Sigmoid colon (tissue), 7 donors: ENCODE measurements around the gene FBXW5. TPM values are rescaled to one million over a fixed set of nuclear protein-coding genes. Genes with fewer than 3 reads are reported as not detected.

Source experiments
- DNase-seq: peaks from one replicate; pipeline ENCODE4 v3.0.0-alpha.2; 2019
- H3K27ac ChIP-seq, 4 donors: fragments of 200-600 bp; sonication (generic); one replicate each; pipeline ENCODE4 v1.5.1; 2016 to 2019; ENCODE audit warnings: mild to moderate bottlenecking in 1 of 4
- H3K27me3 ChIP-seq, 3 donors: fragments of 200-600 bp; sonication (generic); one replicate each; pipeline ENCODE4 v1.5.1; 2019; ENCODE audit warnings: mild to moderate bottlenecking in 1 of 3
- H3K36me3 ChIP-seq, 4 donors: fragments of 200-600 bp; sonication (generic); one replicate each; pipeline ENCODE4 v1.5.1; 2016 to 2019
- H3K4me1 ChIP-seq, 4 donors: fragments of 200-600 bp; sonication (generic); one replicate each; pipeline ENCODE4 v1.5.1; 2017 to 2019
- H3K4me3 ChIP-seq, 4 donors: fragments of 200-600 bp; sonication (generic); one replicate each; pipeline ENCODE4 v1.5.1; 2017 to 2019; ENCODE audit warnings: mild to moderate bottlenecking in 2 of 4, moderate library complexity in 1 of 4
- H3K9me3 ChIP-seq, 4 donors: fragments of 200-600 bp in 3 of 4; sonication (generic) in 3 of 4; one replicate each; pipeline versions ENCODE4 v1.5.1 to v1.6.1; 2013 to 2019
- EP300 ChIP-seq, 4 donors: sonication (generic); formaldehyde crosslinking; IDR thresholded peaks; one replicate each; pipeline ENCODE4 v1.6.1; 2017; ENCODE audit warnings: antibody characterized with exemption in 4 of 4
- POLR2A ChIP-seq, 2 donors: fragments of 450-650 bp; IDR thresholded peaks; one replicate each; pipeline ENCODE4 v1.6.1; 2016; ENCODE audit warnings: antibody characterized with exemption in 2 of 2, mild to moderate bottlenecking in 2 of 2, moderate library complexity in 2 of 2
- POLR2AphosphoS5 ChIP-seq, 4 donors: sonication (generic); formaldehyde crosslinking; IDR thresholded peaks; one replicate each; pipeline ENCODE4 v1.6.1; 2017; ENCODE audit warnings: antibody characterized with exemption in 4 of 4
- WGBS, 2 donors: extraction: QIAGEN DNeasy Blood & Tissue Kit; methylation state at CpG; one replicate each; pipeline ENCODE4 v1.1.7; 2013; 5-methylcytosine and 5-hydroxymethylcytosine counted together
- intact Hi-C: fragments of 100-400 bp; cut with DNase I; formaldehyde crosslinking; loops from one replicate; pipeline ENCODE4 v1.15.1; 2023
- polyA plus RNA-seq, 3 donors: library from polyadenylated mRNA; stranded (reverse); fragments of 200-250 nt; gene quantifications; one replicate each; pipeline ENCODE4 v1.2.3, GENCODE V29; 2013
- total RNA-seq, 4 donors: library from RNA; depleted of rRNA; stranded (reverse); fragments of >200 nt; gene quantifications; one replicate each; pipeline ENCODE4 v1.1.0, GENCODE V29; 2016
- TF ChIP-seq, protein P1 (sequence below), 4 experiments: fragments of 450-650 bp in 3 of 4; fragments of 200-600 bp in 1 of 4; IDR thresholded peaks; one replicate each; pipeline ENCODE4 v1.5.1; 2016 to 2019; ENCODE audit warnings: antibody characterized with exemption in 4 of 4, mild to moderate bottlenecking in 3 of 4, moderate library complexity in 2 of 4
- donor health status: healthy with polysubstance abuse.
- donor health status: Bipolar disorder and iron deficiency.
- donor health status: healthy.

The FBXW5 gene
- total and polyA plus RNA-seq, 7 donors: 147 to 202 (median 170) TPM

DNA sequence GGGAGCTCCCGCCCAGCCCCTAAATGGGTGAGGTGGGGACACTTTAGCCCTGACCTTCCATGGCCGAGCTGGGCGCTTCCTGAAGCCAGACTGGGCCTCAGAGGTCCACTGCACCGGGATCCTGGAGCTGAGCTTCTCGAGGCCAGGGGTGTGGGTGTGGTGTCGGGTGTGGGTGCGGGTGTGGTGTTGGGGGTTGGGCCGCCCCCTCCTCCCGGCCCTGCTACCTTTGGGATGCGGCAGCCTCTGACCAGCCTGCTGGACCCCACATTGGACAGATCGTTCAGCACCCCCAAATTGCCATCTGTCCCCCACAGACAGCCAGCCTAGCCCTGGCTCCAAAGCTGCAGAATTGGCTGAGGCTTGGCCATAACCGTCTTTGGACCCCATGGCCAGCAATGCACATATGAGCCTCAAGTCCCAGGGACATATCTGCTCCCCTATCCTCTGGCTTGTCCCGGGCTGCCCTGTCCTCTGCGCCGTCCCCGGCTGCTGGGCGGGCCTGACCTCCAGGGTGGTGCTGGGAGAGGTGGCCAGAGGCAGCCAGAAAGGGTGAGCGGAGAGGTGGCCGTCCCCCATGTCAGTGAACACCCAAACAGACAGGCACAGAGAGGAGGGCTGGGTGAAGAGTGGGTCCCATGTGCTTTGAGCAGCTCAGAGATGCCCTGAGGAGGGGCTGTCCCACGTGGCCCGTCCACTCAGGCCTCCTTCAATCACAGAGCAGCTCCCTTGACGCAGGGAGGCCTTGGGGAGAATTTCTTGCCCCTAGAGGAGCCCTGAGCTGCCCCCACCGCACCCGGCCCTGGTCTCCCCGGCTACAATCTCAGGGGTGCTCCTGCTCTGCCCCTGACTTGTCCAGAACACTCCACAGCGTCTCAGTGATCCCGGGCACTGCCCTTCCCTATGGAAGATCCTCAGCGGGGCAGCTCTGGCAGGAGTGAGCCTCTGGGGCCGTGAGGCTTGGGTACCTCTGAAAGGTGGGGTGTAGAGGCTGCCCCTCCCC is 29.4 kb upstream of the FBXW5 start:
- intact Hi-C loops: no loop called here
- H3K9me3 ChIP-seq: no peaks in the 10 kb centered on the region
- DNase-seq: no peak
- TF ChIP-seq POLR2AphosphoS5 (IDR thresholded peaks at IDR 0.05) (no peak), POLR2A (IDR thresholded peaks at IDR 0.05) (no peak), EP300 (IDR thresholded peaks at IDR 0.05) (no peak)
- TF ChIP-seq, protein P1, sequence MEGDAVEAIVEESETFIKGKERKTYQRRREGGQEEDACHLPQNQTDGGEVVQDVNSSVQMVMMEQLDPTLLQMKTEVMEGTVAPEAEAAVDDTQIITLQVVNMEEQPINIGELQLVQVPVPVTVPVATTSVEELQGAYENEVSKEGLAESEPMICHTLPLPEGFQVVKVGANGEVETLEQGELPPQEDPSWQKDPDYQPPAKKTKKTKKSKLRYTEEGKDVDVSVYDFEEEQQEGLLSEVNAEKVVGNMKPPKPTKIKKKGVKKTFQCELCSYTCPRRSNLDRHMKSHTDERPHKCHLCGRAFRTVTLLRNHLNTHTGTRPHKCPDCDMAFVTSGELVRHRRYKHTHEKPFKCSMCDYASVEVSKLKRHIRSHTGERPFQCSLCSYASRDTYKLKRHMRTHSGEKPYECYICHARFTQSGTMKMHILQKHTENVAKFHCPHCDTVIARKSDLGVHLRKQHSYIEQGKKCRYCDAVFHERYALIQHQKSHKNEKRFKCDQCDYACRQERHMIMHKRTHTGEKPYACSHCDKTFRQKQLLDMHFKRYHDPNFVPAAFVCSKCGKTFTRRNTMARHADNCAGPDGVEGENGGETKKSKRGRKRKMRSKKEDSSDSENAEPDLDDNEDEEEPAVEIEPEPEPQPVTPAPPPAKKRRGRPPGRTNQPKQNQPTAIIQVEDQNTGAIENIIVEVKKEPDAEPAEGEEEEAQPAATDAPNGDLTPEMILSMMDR (IDR thresholded peaks at IDR 0.05): no peak
- H3K27ac ChIP-seq: no peak overlapping the region
- peaks cover 0 to 15% (median 12%) of the 10 kb centered on the region in 4 donors for H3K4me1 ChIP-seq
- 80 to 87% methylated on average over 29 of the region's 29 CpGs for WGBS, 2 donors
- peaks cover 0 to 11% (median 7%) of the 10 kb centered on the region in 3 donors for H3K27me3 ChIP-seq
- H3K36me3 ChIP-seq: no peaks in the 10 kb centered on the region
- no peak overlapping the region for H3K4me3 ChIP-seq

DNA sequence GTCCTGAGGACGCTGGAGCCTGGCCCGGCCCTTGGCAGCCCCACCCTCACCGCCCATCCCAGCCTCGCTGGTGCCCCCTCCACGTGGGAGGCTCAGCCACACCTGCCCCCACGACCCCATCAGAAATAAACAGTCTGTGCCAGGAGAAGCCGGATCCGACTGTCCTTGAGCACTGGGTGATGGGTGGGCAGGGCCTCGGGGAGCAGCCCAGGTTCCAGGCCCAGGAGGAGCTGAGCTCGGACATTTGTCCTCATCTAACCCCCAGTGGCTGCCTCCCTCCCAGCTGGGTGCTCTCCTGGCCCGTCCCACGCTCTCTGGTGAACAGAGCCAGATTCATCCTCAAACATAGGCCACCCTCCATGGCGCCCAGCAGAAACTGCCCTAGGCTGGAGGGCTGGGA is 28.2 kb upstream of the FBXW5 start:
- peaks cover 0 to 7% (median 6%) of the 10 kb centered on the region in 4 donors for H3K4me1 ChIP-seq

DNA sequence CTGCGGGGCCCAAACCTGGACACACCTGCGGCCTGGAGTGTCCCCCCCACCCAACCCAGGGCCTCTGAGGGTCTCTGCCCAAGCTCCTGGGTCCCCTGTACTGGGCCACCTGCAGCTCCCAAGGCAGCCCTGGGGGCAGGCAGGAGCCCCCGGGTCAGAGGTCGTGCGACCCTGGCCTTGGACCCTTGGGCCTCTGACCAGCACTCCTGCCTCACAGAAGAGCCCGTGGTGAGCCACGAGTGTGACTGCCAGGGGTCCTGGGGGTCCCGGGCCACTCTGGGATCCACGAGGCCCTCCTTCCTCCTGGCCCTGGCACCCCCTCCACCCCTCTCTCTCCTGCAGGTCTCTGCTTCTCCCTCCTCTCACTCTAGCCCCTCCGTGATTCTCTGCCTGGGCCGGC is 27.8 kb upstream of the FBXW5 start:
- peaks cover 0 to 3% (median 1%) of the 10 kb centered on the region in 4 donors for H3K4me1 ChIP-seq
- intact Hi-C loops: no loop called here
- no peak for DNase-seq
- no peaks in the 10 kb centered on the region for H3K36me3 ChIP-seq
- no peak overlapping the region for H3K27ac ChIP-seq
- TF ChIP-seq POLR2A (IDR thresholded peaks at IDR 0.05): no peak
- TF ChIP-seq, protein P1 (IDR thresholded peaks at IDR 0.05): no peak
- no peak for TF ChIP-seq POLR2AphosphoS5 (IDR thresholded peaks at IDR 0.05)
- no peak for TF ChIP-seq EP300 (IDR thresholded peaks at IDR 0.05)
- peaks cover 0 to 13% (median 0%) of the 10 kb centered on the region in 3 donors for H3K27me3 ChIP-seq
- no peak overlapping the region for H3K4me3 ChIP-seq
- WGBS, 2 donors: 80 to 86% methylated on average over 11 of the region's 11 CpGs
- H3K9me3 ChIP-seq: no peaks in the 10 kb centered on the region

More for the DNA sequence above, 28.2 kb upstream of the FBXW5 start:
- Histone ChIP-seq H3K36me3 (no peaks in the 10 kb centered on the region), H3K27ac (no peak overlapping the region), H3K27me3 (peaks cover 0 to 13% (median 4%) of the 10 kb centered on the region in 3 donors), H3K4me3 (no peak overlapping the region), H3K9me3 (no peaks in the 10 kb centered on the region)
- intact Hi-C loops: no loop called here
- DNase-seq: no peak
- TF ChIP-seq EP300 (IDR thresholded peaks at IDR 0.05): no peak
- TF ChIP-seq POLR2A (IDR thresholded peaks at IDR 0.05): no peak
- TF ChIP-seq POLR2AphosphoS5 (IDR thresholded peaks at IDR 0.05): no peak
- TF ChIP-seq, protein P1 (IDR thresholded peaks at IDR 0.05): no peak
- 54 to 70% methylated on average over 13 of the region's 13 CpGs for WGBS, 2 donors

DNA sequence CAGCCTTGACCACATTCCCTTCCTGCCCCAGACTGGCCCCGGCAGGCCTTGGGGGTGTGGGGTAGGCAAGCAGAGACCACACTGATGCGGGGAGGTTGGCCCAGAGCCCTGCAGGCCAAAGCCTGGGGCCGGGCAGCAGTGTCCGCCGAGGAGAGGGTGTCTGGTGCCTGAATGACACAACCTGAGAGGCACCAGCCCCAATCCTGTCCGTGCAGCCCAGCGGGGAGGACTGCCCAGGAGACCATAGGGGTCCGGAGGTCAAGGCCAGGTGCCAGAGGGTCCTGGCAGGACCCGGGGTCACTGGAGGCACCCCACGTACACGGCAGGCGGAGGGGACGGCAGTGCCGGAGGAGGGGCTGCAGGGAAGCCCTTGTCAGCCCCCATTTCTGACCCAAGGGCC is 27.2 kb upstream of the FBXW5 start:
- TF ChIP-seq EP300 (IDR thresholded peaks at IDR 0.05) (no peak), POLR2AphosphoS5 (IDR thresholded peaks at IDR 0.05) (no peak), POLR2A (IDR thresholded peaks at IDR 0.05) (no peak)
- TF ChIP-seq, protein P1 (IDR thresholded peaks at IDR 0.05): no peak
- Histone ChIP-seq H3K27me3 (peaks cover 0 to 13% (median 0%) of the 10 kb centered on the region in 3 donors), H3K27ac (no peak overlapping the region), H3K9me3 (no peaks in the 10 kb centered on the region), H3K4me3 (no peak overlapping the region), H3K36me3 (no peaks in the 10 kb centered on the region), H3K4me1 (no peaks in the 10 kb centered on the region)
- intact Hi-C loops: no loop called here
- WGBS, 2 donors: 84 to 85% methylated on average over 14 of the region's 14 CpGs
- no peak for DNase-seq
